HG03060 (cell line): ENCODE data around the gene PRPF31.

Experiments
- ATAC-seq: cut with Tn5 transposase; IDR thresholded peaks from one replicate; pipeline ENCODE4 v1.9.1; 2021; ENCODE audit warnings: low read depth, moderate number of reproducible peaks; ENCODE audit not compliant: unreplicated experiment

PRPF31 gene

DNA sequence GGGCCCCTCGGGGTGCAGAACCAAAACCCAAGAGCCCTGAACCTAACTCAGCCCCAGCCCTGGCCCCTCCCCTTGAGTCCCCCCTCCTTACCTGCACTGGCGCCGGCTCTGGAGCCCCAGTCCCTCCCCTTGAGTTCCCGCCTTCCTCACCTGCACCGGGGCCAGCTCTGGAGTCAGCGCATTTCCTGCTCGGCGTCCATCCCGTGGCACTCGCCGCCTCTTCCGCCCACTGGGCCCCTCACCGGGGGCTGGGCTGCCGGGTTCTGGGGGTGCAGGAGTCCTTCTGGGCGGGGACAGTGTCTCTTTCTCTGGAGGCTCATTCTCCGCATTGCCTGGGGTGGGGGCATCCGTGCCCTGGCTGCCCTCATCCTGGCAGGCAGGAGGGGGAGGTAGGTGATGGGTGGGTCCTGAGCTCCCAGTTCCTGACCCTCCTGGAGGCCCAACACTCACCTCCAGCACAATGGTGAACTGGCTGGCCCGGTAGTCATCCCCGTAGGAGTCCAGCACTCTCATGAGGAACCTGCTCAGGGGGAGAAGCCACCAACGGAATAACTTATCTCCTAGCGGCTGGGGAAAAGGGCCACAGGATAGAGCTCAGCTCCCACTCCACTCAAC lies 7.6 kb upstream of the PRPF31 start:
- no peak for ATAC-seq

- ATAC-seq = no peak
Observed at GRCh38 chr19:54108496-54108895, 7.1 kb upstream of the PRPF31 start.

DNA sequence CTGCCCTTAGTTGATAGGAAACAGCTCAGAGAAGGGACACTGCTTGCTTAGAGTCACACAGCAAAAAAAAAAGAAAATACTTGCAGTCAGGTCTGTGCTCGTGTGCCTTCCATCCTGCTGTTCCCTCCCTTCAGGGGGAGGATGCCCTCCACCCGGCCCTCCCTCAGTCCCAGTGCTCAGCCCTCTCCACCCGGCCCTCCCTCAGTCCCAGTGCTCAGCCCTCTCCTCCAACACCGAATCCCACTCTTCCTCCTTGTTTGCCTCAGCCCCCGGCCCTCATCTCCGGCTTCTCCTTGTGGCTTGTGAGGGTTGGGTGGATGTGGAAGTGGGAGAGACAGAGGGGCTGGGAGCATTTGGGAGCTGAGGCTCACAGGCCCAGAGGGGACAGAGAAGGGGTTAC lies 5.9 kb upstream of the PRPF31 start:
- ATAC-seq = no peak

GRCh38 chr19:54114340-54115108 lies 1.0 kb upstream of the PRPF31 start:
- no peak for ATAC-seq

GRCh38 chr19:54121259-54121658 lies 5.7 kb downstream of the PRPF31 start:
- no peak for ATAC-seq

DNA sequence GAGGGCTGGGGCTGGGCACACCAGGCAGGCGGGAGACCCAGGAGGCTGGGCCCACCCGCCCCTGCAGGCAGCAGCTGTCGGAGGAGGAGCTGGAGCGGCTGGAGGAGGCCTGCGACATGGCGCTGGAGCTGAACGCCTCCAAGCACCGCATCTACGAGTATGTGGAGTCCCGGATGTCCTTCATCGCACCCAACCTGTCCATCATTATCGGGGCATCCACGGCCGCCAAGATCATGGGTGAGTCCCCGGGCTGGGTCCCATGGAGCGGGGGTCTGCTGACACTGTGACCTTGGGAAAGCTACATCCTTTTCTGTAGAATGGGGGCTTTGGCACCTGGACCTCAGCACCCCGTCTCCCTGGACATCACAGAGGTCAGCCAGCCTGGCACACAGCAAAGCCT lies 8.1 kb downstream of the PRPF31 start:
- no peak for ATAC-seq

GRCh38 chr19:54124393-54124792 lies 8.8 kb downstream of the PRPF31 start:
- ATAC-seq = no peak

DNA sequence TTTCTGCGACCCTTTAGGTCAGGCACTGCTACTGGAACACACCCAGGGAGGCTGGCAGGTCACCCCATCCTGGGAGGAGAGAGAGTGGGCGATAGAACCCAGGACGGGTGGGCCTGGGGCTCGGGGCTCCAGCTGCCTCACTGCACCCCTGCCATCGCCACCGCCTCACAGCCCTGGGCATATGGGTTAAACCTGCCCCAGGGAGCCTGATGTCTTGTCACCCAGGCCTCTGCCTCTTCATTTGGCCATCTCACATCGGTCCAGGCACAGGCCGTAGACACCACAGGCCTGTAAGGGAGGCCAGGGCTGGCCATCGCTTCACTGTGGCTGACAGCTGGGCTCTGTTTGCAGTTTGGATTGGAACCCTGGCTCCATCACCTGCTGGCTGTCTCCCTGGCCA lies 10.2 kb downstream of the PRPF31 start:
- ATAC-seq = no peak

- ATAC-seq = no peak
Observed at GRCh38 chr19:54127688-54128440, 12.3 kb downstream of the PRPF31 start.

DNA sequence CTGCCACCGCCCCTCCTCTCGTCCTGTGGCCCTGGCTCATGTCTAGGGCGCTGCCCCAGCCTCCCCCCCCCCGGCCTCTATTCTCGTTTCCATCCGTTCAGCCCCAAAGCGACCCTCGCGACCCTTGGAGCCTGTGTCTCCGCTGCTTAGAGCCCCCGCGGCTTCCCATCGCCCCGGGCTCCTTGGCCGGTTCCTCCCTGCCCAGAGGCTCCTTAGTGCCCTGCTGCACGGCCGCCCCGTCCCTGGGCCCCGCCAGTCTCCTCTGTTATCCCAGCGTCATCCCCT lies 12.8 kb downstream of the PRPF31 start:
- no peak for ATAC-seq

DNA sequence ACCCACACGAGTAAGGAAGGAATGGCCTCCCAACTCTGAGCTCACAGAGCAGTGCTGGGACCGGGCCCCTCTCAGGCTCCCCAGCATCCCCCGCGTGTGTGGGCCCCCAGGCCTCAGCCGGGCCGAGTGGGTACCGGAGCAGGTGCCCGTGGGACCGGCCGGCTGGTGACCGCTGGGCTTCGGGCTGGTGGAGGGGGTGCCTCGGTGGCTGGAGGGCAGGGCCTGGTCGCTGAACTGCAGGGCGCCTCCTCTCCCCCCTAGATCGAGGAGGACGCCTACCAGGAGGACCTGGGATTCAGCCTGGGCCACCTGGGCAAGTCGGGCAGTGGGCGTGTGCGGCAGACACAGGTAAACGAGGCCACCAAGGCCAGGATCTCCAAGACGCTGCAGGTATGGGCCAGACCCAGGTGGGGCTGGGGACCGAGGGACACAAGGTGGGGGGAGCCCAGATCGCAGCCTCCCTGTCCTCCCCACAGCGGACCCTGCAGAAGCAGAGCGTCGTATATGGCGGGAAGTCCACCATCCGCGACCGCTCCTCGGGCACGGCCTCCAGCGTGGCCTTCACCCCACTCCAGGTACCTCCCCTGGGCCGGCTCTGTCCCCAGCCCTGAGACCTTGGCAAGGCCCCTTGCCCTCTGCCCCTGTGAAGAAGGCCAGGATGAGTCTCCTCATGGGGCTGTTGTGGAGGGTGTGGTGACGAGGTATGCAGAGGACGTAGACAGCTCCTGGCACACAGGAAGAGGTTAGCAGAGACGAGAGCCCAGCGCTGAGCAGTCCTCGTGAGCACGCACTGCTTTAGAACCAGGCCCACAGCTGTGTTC lies 13.5 kb downstream of the PRPF31 start:
- no peak for ATAC-seq

GRCh38 chr19:54129617-54129996 lies 14.1 kb downstream of the PRPF31 start:
- ATAC-seq = no peak

- no peak for ATAC-seq
Observed at GRCh38 chr19:54133312-54133956, 17.9 kb downstream of the PRPF31 start.

DNA sequence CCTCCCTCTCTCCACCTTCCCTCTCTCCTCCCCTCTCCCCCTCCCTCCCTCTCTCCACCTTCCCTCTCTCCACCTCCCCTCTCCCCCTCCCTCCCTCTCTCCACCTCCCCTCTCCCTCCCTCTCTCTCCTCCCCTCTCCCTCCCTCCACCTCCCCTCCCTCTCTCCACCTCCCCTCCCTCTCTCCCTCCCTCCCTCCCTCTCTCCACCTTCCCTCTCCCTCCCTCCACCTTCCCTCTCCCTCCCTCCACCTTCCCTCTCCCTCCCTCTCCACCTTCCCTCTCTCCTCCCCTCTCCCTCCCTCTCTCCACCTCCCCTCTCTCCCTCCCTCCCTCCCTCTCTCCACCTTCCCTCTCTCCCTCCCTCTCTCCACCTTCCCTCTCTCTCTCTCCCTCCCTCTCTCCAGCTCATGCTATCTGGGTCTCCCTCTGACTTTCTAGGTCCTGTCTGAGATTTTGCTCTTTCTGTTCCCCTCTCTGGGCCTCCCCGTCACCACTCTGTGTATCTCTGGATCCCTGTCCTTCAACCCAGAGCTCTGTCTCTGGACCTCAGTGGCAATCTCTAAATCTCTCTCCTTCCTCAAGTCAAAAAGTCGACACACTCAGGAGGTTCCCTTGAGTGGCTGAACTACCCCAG lies 18.5 kb downstream of the PRPF31 start:
- ATAC-seq = no peak

DNA sequence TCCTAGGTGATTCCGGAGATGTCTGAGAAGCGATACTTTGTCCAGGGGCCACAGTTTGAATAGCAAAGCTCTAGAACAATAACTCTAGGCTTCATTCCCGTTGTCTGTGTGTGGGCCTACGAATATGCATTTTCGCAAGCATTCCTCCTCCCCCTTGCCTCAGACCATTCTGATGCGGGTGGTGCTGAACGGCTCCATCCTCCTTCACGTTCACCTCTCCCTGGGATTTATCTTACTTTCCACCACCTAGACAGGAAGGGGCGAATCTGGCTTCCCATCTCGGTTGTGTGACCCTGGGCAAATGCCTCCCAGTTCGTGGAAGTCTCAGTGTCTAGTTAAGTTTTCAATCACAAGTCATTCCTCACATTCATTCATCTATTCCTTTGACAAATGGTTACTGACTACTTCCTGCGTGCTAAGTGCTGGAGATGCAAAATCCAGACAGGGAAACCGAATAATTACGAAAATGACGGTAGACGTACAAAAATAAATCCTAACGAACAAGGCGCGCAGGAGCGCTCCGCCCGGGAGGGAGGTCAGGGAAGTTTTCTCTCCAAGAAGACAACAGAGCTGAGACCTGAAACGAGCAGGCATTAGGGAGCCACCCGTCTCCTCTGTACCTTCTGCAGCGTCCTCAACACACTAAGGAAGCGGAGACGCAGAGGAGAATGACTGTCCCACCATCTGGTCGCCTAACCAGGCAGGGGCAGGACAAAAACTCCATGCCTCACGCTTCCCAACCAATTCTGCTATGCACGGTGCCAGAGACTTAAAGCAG lies 20.7 kb downstream of the PRPF31 start:
- ATAC-seq = peak; percentile 1

GRCh38 chr19:54136864-54137698 lies 21.5 kb downstream of the PRPF31 start:
- peak; percentile 73 for ATAC-seq

- no peak for ATAC-seq
Observed at GRCh38 chr19:54137699-54138488, 22.3 kb downstream of the PRPF31 start, which contains the start of gene CNOT3. Gene CNOT3 (plus strand): TSS chr19:54137762. CDS start chr19:54142979, 5,217 bp downstream.
